Measurements from ENCODE around the gene SIPA1L3.

SIPA1L3 gene

DNA sequence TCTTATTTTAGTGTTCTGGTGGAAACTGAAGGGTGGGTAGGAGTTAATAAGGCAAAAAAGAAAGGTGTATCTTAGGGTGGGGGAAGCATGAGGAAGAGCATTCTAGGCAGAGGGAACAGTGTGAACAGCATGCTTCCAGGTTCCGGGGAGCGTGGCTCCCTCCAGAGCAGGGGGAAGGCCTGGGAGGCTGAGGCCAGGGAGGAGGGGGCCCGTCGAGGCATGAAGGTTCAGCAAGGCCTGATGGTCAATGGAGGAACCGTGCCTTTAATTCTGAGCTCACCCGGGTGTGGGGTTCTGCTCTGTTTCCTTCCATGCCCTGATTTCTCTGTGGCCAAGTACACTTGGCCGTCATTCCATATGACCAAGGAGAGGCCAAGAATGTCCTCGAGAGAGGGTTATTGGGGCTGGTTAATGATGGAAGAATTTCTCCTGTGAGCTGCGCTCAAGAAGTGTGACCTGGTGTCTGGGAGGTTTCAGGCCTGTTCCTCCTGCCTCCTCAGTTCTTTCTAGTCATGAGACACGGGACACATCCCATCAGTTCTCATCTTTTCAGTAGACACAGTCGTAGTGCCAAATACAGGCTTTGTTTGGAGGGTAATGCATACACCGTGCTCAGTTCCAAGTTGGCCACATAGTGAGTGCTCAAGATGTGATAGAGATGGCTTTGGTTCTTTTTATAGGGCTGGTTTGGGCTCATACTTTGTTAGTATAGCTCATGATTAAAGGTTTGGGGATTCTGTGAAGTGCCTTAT, 73.6 kb downstream of the SIPA1L3 start:
- DNase-seq: no peak

DNA sequence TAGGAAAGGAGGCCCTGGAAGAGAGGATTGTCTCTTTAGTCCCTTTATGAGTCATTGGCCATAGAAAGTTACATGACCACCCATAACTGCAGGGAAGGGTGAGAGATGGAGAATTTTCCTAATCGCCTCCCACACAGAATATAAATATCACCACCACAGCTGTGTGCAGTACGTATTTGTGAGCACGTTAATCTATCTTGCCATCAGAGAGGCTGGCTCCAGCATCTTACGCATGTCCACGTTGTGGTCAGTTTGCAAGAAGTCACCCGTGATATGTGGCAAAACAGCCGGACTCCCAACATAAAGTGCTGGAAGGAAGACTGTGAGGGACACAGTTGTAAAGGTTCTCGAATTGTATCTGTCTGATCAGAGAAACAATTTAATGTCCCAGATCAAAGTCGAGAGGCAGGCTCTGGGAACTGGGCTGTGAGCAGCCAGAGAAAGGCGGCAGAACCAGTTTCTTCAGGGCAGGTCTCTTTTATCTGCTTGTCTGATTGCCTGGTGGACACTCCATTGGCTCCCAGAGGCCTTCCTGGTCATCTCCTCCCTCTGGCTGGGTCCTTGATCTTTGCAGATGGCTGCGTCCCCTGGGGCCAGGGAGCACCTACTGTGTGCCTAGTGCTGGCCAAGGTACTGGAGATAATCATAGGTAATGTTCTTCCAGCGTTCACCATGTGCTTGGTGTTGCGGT, 74.9 kb downstream of the SIPA1L3 start:
- DNase-seq: no peak

DNA sequence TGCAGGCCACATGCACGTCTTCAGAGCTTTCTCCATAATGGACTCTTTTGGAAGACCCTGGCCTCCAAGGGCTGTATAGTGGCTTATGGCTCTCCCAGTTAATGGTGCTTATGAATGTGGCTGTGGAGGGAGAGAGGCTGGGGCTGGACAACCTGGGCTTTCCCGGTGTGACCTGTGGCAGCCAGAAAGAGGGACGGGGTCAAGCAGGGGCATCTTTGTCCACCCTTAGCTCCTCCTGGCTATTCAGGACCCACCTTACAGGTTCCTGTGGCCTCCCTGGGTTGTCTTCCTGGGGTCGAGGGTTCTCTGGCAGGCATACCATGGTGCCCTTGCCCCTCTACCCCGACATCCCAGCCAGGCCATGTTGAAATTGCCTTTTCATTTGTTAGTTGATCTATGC, 75.6 kb downstream of the SIPA1L3 start:
- no peak for DNase-seq

DNA sequence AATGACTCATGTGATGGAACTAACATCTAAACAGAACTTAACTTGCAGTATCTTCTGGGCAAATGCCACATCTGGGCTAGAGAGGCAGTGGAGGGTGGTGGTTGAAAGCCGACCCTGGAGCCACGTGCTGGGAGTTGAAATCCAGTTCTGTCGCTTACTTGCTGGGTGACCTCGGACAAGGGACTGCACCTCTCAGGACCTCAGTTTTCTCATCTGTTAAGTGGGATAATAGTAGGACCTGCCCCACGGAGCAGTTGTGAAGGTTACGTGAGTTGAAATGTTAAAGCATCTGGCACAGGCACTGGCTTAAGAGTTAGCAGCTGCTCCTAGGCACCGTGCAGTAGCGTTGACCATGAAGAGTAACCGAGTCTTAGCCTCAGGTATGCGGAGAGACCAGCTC, 76.1 kb downstream of the SIPA1L3 start:
- no peak for DNase-seq

DNA sequence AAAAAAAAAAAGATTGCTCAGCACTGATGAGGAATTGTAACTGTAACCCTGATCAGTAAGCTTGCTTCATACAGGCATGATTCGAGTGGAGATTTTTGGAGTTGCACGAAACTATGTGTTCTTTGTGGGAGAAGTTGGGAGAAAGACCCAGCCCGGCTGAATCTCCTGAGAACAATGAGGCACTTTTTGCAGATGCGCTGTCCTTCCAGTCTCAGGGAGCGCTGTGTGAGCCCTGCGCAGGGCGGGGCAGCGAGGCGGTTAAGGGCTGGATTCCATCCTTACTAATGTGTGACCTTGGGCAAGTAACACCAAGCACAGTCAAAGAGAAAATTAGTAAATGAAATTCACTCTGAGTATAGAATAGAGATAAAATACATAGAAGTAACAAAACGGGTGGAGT, 76.9 kb downstream of the SIPA1L3 start:
- no peak for DNase-seq

DNA sequence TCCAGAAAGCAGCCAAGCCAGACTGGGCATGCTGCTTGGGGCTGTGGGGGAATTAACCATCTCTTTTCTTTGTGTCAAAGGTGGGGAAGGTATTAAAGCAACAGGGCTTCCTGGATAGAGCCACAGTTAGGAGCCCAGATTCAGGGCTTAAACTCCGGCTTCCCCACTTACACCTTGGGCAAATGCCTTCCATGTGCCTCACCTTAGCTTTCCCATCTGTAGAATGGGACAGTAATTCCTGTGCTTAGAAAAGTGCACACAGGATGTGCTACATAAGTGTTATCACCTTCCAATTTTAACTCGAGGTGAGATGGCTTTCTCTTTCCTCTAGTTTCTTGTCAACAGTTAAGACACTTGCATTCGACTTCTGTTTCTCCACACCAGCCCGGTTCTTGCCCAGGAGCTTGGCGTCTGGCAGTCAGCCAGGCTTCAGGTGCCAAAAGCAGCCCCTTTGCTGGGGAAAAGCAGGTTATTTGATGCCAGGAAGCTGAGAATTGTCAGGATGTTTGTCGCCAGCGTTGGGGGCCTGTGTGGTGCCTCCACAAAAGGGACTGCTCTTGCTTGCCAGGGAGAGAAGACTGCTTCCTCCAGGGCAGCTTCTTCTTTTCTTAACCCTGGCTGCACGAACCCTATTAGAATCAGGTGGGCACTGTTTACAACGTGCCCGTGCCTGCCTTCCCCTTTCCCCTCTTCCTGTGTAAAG, 79.2 kb downstream of the SIPA1L3 start:
- peak; percentile 50 for DNase-seq

- no peak for DNase-seq
Measured at GRCh38 chr19:37987356-37988332, 80.6 kb downstream of the SIPA1L3 start.

GRCh38 chr19:37988758-37989635, 82.0 kb downstream of the SIPA1L3 start:
- DNase-seq: peak; percentile 42

DNA sequence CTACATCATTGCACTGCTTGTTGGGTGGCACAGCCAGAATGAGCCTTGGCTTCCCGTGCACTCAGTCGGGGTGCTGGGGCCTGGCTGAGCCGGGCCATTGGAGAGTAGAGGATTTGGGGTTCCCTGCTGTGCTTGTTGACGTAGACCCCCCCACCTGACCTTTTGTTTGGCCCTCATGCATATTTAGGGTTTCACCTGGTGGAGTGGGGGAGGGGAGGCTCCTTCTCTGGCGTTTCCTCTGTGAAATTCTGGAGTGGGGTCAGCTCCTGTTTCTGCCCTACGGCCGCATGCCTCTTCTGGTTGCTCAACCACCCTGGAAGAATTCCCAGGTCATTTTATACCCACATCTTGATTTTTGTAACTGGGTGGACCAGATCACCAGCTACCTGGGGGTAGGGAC, 82.8 kb downstream of the SIPA1L3 start:
- no peak for DNase-seq

DNA sequence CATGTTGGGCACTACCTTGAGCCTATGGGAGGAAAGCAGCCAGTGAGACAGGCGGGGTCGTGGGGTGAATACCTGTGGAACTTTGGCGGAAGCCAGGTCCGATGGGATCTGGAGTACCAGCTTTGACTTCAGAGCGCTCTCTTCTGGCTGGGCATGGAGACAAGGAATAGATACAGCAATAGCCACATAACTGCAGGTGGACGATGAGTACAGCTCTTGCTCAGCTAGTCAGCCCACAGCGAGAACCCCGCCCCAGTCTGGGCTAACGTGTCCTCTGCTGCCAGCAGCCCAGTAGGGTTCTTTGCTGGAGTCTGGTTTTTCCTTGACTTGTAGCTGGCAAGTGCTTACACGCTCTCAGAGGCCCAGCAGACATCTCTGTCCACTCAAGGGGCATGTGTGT, 83.4 kb downstream of the SIPA1L3 start:
- DNase-seq: no peak

GRCh38 chr19:37991176-37991835, 84.3 kb downstream of the SIPA1L3 start:
- DNase-seq: no peak

- DNase-seq: no peak
Measured at GRCh38 chr19:37991841-37992248, 84.8 kb downstream of the SIPA1L3 start.

GRCh38 chr19:37992761-37993160, 85.8 kb downstream of the SIPA1L3 start:
- DNase-seq: no peak

GRCh38 chr19:37994823-37995130, 87.8 kb downstream of the SIPA1L3 start:
- DNase-seq: no peak

- no peak for DNase-seq
Measured at GRCh38 chr19:37995346-37995745, 88.3 kb downstream of the SIPA1L3 start.

DNA sequence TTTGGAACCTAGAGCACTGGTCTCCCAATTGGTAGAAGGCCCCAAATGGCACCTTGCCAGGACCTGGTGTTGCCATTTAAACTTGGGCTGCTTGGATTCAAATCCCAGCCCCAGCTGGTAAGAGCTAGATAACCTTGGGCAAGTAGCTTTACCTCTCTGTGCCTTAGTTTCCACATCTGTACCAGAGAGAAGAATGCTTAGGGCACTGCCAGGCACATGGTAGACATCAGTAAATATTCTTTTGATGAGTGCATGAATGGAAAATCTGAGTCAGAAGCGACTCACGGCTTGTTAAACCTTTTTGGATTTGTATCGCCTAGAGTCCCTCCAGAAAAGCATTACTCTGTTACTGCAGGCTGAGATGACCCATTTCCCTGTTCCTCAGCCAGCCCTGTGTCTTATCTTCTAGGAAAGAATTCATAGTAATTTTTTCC, 90.9 kb downstream of the SIPA1L3 start:
- no peak for DNase-seq

DNA sequence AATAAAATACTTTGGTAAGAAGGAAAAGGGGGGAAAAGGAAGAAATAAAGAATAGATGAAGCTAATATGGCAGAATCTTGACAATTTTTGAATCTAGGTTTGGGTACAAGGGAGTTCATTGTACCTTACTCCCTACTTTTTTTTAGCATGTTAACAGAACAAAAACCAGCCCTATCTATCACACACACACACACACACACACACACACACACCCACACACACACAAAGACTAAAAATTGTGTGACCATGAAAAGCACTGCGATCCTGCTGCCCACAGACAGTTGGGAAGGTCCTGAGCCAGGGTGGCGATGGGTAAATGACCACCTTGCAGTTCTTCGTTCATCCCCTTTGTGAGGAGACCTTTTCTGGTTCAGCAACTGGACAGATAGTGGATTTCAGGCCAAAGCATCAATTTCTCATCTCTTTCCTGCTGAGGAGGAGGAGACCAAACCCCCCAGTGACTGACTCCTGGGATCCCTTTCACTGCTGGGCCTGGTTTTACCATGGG, 91.8 kb downstream of the SIPA1L3 start:
- DNase-seq: no peak

- no peak for DNase-seq
Measured at GRCh38 chr19:37999309-38000213, 92.6 kb downstream of the SIPA1L3 start.

DNA sequence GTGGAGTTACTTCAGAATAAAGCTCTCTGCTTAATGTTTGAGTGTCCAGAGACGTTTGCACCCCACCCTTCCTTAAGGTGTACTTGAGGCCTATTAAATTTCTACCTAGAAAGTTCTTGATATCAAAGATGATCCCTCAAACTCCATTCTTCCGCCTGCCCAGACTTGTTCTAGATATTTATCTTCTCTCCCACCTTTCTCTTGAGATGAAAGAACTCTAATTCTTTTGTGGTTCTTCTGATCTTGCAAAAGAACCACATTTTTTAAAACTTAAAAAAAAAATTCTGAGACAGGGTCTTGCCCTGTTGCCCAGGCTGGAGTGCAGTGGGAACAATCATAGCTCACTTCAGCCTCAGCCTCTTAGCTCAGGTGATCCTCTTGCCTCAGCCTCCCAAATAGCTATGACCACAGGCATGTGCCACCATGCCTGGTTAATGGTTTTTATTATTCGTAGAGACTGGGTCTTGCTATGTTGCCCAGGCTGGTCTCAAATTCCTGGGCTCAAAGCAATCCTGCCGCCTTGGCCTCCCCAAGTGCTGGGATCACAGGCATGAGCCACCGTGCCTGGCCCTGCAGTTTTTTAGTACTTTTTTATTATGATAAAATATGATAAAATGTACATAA, 94.3 kb downstream of the SIPA1L3 start:
- no peak for DNase-seq

All from GDM1 (cell line).